Keratinocyte (primary cell): ENCODE data around the gene VAC14. TPM values are rescaled to one million over a fixed set of nuclear protein-coding genes. Genes with fewer than 3 reads are reported as not detected.

Source experiments
- DNase-seq: peaks from one replicate; pipeline ENCODE4 v3.0.0-alpha.2; 2011; ENCODE audit warnings: low read depth, missing footprints, low spot score
- FAIRE-seq: peaks from 2 replicates; lab custom pipeline; 2011; peaks lifted over from hg19 to GRCh38; lab: Jason Lieb, UNC
- H2AFZ ChIP-seq: 2 replicates; pipeline ENCODE4 v1.6.0; 2012; ENCODE audit warnings: low read length, control low read depth, inconsistent platforms; ENCODE audit not compliant: control insufficient read depth
- H3K27ac ChIP-seq: 2 replicates; pipeline ENCODE4 v1.5.1; 2011; ENCODE audit warnings: low read length; ENCODE audit not compliant: control insufficient read depth, insufficient read depth
- H3K27me3 ChIP-seq: 3 replicates; pipeline ENCODE4 v1.6.0; 2011; ENCODE audit warnings: low read length; ENCODE audit not compliant: control insufficient read depth, insufficient read depth; ENCODE audit errors: extremely low read depth
- H3K36me3 ChIP-seq, 2 experiments: 2 replicates in 1 of 2; 3 replicates in 1 of 2; pipeline ENCODE4 v1.5.1; 2011; ENCODE audit warnings: low read length in 2 of 2, mild to moderate bottlenecking in 1 of 2; ENCODE audit not compliant: control insufficient read depth in 2 of 2, insufficient read depth in 2 of 2; ENCODE audit errors: extremely low read depth in 1 of 2
- H3K4me1 ChIP-seq: 3 replicates; pipeline ENCODE4 v1.5.1; 2011; ENCODE audit warnings: low read length; ENCODE audit not compliant: control insufficient read depth, insufficient read depth; ENCODE audit errors: extremely low read depth
- H3K4me2 ChIP-seq: 3 replicates; pipeline ENCODE4 v1.6.0; 2011; ENCODE audit warnings: low read depth, low read length; ENCODE audit not compliant: control insufficient read depth, insufficient read depth; ENCODE audit errors: extremely low read depth
- H3K4me3 ChIP-seq, 3 experiments: fragments of 200-600 bp in 1 of 3; sonication (generic) in 1 of 3; 2 replicates in 2 of 3; 3 replicates in 1 of 3; pipeline ENCODE4 v1.5.1; 2011 to 2016; ENCODE audit warnings: low read length in 3 of 3, mild to moderate bottlenecking in 3 of 3, control low read depth in 2 of 3, inconsistent platforms in 1 of 3, low read depth in 1 of 3, mixed read lengths in 1 of 3, mixed run types in 1 of 3, moderate library complexity in 1 of 3; ENCODE audit not compliant: control insufficient read depth in 2 of 3, insufficient read depth in 2 of 3; ENCODE audit errors: extremely low read depth in 1 of 3
- H3K79me2 ChIP-seq: 2 replicates; pipeline ENCODE4 v1.6.0; 2012; ENCODE audit warnings: low read length; ENCODE audit not compliant: control insufficient read depth, insufficient read depth
- H3K9ac ChIP-seq: 3 replicates; pipeline ENCODE4 v1.6.0; 2011; ENCODE audit warnings: low read length; ENCODE audit not compliant: control insufficient read depth, insufficient read depth; ENCODE audit errors: extremely low read depth
- H3K9me1 ChIP-seq: 3 replicates; pipeline ENCODE4 v1.6.0; 2011; ENCODE audit warnings: low read length; ENCODE audit not compliant: control insufficient read depth, insufficient read depth; ENCODE audit errors: extremely low read depth
- H3K9me3 ChIP-seq: 2 replicates; pipeline ENCODE4 v1.5.1; 2012; ENCODE audit warnings: low read depth, low read length; ENCODE audit not compliant: control insufficient read depth
- H4K20me1 ChIP-seq: 3 replicates; pipeline ENCODE4 v1.6.0; 2011; ENCODE audit warnings: low read length; ENCODE audit not compliant: control insufficient read depth, insufficient read depth; ENCODE audit errors: extremely low read depth
- EZH2 ChIP-seq: IDR thresholded peaks from one replicate; pipeline ENCODE4 v1.6.1; 2012; ENCODE audit warnings: inconsistent platforms, mild to moderate bottlenecking, low read length, moderate library complexity
- dilution Hi-C: fragments of 300-500 bp; cut with MboI; formaldehyde crosslinking; loops from one replicate; pipeline ENCODE4 v1.7.0; 2020; ENCODE audit warnings: low sequenced_read_pairs; ENCODE audit not compliant: extremely low pct_ligation_motif_present
- polyA plus RNA-seq, 5 experiments: library from polyadenylated mRNA; depleted of rRNA in 3 of 5; stranded (reverse) in 3 of 5; stranded (forward) in 1 of 5; unstranded in 1 of 5; fragments of >200 nt; gene quantifications; 1 replicate in 1 of 5; 2 replicates in 3 of 5; 3 replicates in 1 of 5; pipeline versions ENCODE4 v1.2.1 to v1.2.3, GENCODE V29; 2011 to 2012; ENCODE audit warnings: missing spikeins in 2 of 5, low read depth in 1 of 5, low replicate concordance in 1 of 5
- TF ChIP-seq, protein P1 (sequence below), 3 experiments: IDR thresholded peaks in 1 of 3; conservative IDR thresholded peaks in 1 of 3; optimal IDR thresholded peaks in 1 of 3; 2 replicates in 2 of 3; 3 replicates in 1 of 3; pipeline versions ENCODE3 to v1.5.1; 2011; ENCODE audit warnings: low read length in 3 of 3, mild to moderate bottlenecking in 3 of 3, moderate library complexity in 2 of 3, control low read depth in 1 of 3, inconsistent platforms in 1 of 3; ENCODE audit not compliant: insufficient read depth in 2 of 3; ENCODE audit errors: extremely low read depth in 1 of 3

VAC14 gene
- polyA plus RNA-seq, 1 donor (not counting 4 experiments of a cell fraction or from before 2014, with no cell fraction given) = 15.9 TPM

DNA sequence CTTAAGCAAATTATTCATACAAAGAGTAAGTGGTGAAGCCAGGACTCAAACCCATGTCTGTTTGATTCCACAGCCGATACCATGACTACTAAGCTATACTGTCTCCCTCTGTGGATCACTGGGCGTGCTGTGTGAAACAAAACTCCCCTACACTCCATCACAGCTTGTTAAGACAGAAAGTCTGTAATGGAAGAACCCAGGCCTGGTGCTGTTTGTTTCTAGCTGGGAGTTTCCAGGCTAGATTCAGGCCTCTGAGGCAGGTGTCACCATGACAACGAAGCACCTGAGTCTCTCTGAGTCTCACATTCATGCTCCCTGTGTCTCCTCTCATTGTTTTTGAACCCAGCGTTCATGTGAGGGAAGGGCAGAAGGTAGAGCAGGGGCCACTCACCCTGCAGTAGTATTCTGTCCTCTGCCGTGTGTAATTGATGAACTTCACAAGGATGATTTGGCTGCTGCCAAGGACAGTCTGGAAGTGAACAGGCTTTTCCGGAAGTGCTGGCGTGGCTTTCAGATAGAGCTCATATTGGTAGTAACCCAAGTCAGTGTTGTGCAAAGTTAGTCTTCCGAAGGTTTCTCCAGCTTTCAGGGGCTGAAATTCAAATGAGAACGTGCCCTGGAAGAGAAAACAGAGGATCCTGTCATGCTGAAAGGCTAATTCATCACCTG, 8.6 kb upstream of the VAC14 start:
- dilution Hi-C loops = no loop called here

DNA sequence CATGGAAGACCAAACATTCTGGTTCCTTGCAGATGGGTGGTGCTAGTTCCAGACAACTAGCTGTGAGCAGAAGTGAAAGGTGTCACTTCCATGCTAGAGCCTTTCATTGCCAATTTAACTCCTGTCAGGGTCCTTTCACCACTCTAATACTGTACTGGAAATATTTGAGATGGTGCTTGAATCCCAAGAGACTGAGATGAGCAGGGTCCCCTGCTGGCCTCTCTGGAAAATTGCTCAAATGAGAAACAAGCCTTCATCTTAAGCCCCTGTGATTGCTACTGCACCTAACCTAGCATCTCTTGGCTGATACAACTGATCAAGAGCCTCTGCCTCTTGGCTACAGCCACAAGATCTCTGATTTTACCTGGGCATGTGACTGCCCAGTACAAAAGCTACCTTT, 7.4 kb upstream of the VAC14 start:
- no peaks in the 10 kb centered on the region for H3K36me3 ChIP-seq
- H3K27me3 ChIP-seq = no peaks in the 10 kb centered on the region
- H4K20me1 ChIP-seq = no peaks in the 10 kb centered on the region
- peaks cover 8% of the 10 kb centered on the region for H3K4me1 ChIP-seq
- no peaks in the 10 kb centered on the region for H3K9me1 ChIP-seq
- TF ChIP-seq, protein P1, sequence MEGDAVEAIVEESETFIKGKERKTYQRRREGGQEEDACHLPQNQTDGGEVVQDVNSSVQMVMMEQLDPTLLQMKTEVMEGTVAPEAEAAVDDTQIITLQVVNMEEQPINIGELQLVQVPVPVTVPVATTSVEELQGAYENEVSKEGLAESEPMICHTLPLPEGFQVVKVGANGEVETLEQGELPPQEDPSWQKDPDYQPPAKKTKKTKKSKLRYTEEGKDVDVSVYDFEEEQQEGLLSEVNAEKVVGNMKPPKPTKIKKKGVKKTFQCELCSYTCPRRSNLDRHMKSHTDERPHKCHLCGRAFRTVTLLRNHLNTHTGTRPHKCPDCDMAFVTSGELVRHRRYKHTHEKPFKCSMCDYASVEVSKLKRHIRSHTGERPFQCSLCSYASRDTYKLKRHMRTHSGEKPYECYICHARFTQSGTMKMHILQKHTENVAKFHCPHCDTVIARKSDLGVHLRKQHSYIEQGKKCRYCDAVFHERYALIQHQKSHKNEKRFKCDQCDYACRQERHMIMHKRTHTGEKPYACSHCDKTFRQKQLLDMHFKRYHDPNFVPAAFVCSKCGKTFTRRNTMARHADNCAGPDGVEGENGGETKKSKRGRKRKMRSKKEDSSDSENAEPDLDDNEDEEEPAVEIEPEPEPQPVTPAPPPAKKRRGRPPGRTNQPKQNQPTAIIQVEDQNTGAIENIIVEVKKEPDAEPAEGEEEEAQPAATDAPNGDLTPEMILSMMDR (optimal IDR thresholded peaks at IDR 0.05 in 1 of 3, IDR thresholded peaks at IDR 0.05 in 1 of 3, conservative IDR thresholded peaks at IDR 0.05 in 1 of 3; ENCODE audit: extremely low read depth in 1 of 3, insufficient read depth in 2 of 3, low read length in 3 of 3) = peak; percentile 9 to 23 (median 20)
- TF ChIP-seq EZH2 = no peak
- no peak for DNase-seq
- no peak overlapping the region for H3K27ac ChIP-seq
- H3K4me2 ChIP-seq = no peak overlapping the region
- no peak for FAIRE-seq
- H3K79me2 ChIP-seq = no peaks in the 10 kb centered on the region
- no peak overlapping the region for H2AFZ ChIP-seq
- no peak overlapping the region for H3K4me3 ChIP-seq
- dilution Hi-C loops = no loop called here
- H3K9me3 ChIP-seq = no peaks in the 10 kb centered on the region
- H3K9ac ChIP-seq = no peak overlapping the region

More for the DNA sequence above, 8.6 kb upstream of the VAC14 start:
- H2AFZ ChIP-seq = no peak overlapping the region
- no peak overlapping the region for H3K4me2 ChIP-seq
- no peaks in the 10 kb centered on the region for H3K79me2 ChIP-seq
- H3K4me3 ChIP-seq = no peak overlapping the region
- DNase-seq (no peak), FAIRE-seq (no peak)
- no peaks in the 10 kb centered on the region for H4K20me1 ChIP-seq
- peaks cover 7% of the 10 kb centered on the region for H3K4me1 ChIP-seq
- H3K27me3 ChIP-seq = no peaks in the 10 kb centered on the region
- no peak overlapping the region for H3K9ac ChIP-seq
- TF ChIP-seq, protein P1 (optimal IDR thresholded peaks at IDR 0.05 in 1 of 3, IDR thresholded peaks at IDR 0.05 in 1 of 3, conservative IDR thresholded peaks at IDR 0.05 in 1 of 3; ENCODE audit: extremely low read depth in 1 of 3, insufficient read depth in 2 of 3, low read length in 3 of 3) = no peak
- no peak for TF ChIP-seq EZH2
- no peaks in the 10 kb centered on the region for H3K36me3 ChIP-seq
- no peaks in the 10 kb centered on the region for H3K9me1 ChIP-seq
- no peaks in the 10 kb centered on the region for H3K9me3 ChIP-seq
- no peak overlapping the region for H3K27ac ChIP-seq
